K562 (cell line): ENCODE results near the gene ZDHHC17. TPM values are rescaled to one million over a fixed set of nuclear protein-coding genes. Genes with fewer than 3 reads are reported as not detected.

ENCODE experiments used
- ARID2 ChIP-seq: fragments of 450-650 bp; IDR thresholded peaks from 2 replicates; pipeline ENCODE4 v1.6.1; 2017; ENCODE audit warnings: antibody characterized with exemption, mild to moderate bottlenecking
- ATF1 ChIP-seq, 2 experiments: fragments of 450-650 bp in 1 of 2; IDR thresholded peaks; 2 replicates each; pipeline ENCODE4 v1.6.1; 2016; ENCODE audit warnings: missing compliant biosample characterization in 1 of 2, missing genetic modification characterization in 1 of 2
- BCL6 ChIP-seq: fragments of 250-450 bp; sonication (Bioruptor Pico); IDR thresholded peaks from 2 replicates; pipeline ENCODE4 v1.4.0; 2020
- C11orf30 ChIP-seq: fragments of 450-650 bp; IDR thresholded peaks from 2 replicates; pipeline ENCODE4 v1.6.1; 2016; ENCODE audit warnings: low read depth, mild to moderate bottlenecking
- CBFA2T2 ChIP-seq: fragments of 450-650 bp; conservative IDR thresholded peaks from 2 replicates; pipeline ENCODE4 v1.6.1; 2017; ENCODE audit warnings: mild to moderate bottlenecking
- CHAMP1 ChIP-seq: fragments of 450-650 bp; IDR thresholded peaks from 2 replicates; pipeline ENCODE4 v1.6.1; 2016; ENCODE audit warnings: mild to moderate bottlenecking
- DACH1 ChIP-seq: fragments of 450-650 bp; IDR thresholded peaks from 2 replicates; pipeline ENCODE4 v1.6.1; 2018; ENCODE audit not compliant: partially characterized antibody
- ELF1 ChIP-seq: fragments of 200-800 bp; sonication (Bioruptor generic); IDR thresholded peaks from 2 replicates; pipeline ENCODE4 v1.6.1; 2016; ENCODE audit warnings: missing genetic modification characterization, missing compliant biosample characterization
- FOXM1 ChIP-seq, 2 experiments: fragments of 450-650 bp in 1 of 2; sonication (generic) in 1 of 2; formaldehyde crosslinking in 1 of 2; IDR thresholded peaks; 2 replicates each; pipeline versions ENCODE4 v1.6.1 to v1.9.0; 2017 to 2022; ENCODE audit warnings: low read depth in 2 of 2, mild to moderate bottlenecking in 2 of 2, missing genetic modification reagents in 1 of 2, moderate library complexity in 1 of 2
- HDAC8 ChIP-seq: fragments of 450-650 bp; IDR thresholded peaks from 2 replicates; pipeline ENCODE4 v1.6.1; 2016; ENCODE audit warnings: mild to moderate bottlenecking, missing genetic modification characterization, moderate library complexity, missing compliant biosample characterization
- HMG20A ChIP-seq: fragments of 450-650 bp; formaldehyde crosslinking; conservative IDR thresholded peaks from 2 replicates; pipeline ENCODE4 v1.4.0; 2020; ENCODE audit warnings: mild to moderate bottlenecking, mixed read lengths
- HNRNPK ChIP-seq: fragments of 200-400 bp; formaldehyde crosslinking; IDR thresholded peaks from one replicate; pipeline ENCODE4 v1.6.1; 2018; ENCODE audit warnings: mild to moderate bottlenecking, low read depth, low read length; ENCODE audit not compliant: poor library complexity, severe bottlenecking
- NONO ChIP-seq, 2 experiments: fragments of 200-400 bp in 1 of 2; fragments of 450-650 bp in 1 of 2; formaldehyde crosslinking in 1 of 2; IDR thresholded peaks; 2 replicates each; pipeline ENCODE4 v1.6.1; 2017; ENCODE audit warnings: low read depth in 2 of 2, mild to moderate bottlenecking in 2 of 2, moderate library complexity in 2 of 2, low read length in 1 of 2
- NUFIP1 ChIP-seq: fragments of 450-650 bp; IDR thresholded peaks from 2 replicates; pipeline ENCODE4 v1.6.1; 2018; ENCODE audit not compliant: partially characterized antibody
- POLR2G ChIP-seq: fragments of 200-400 bp; formaldehyde crosslinking; IDR thresholded peaks from 2 replicates; pipeline ENCODE4 v1.6.1; 2017; ENCODE audit warnings: low read depth, mild to moderate bottlenecking, antibody characterized with exemption, low read length, moderate library complexity
- SMARCC2 ChIP-seq: fragments of 450-650 bp; IDR thresholded peaks from 2 replicates; pipeline ENCODE4 v1.6.1; 2017; ENCODE audit warnings: antibody characterized with exemption, moderate library complexity, mild to moderate bottlenecking, low read depth
- TAF7 ChIP-seq: fragments of 450-650 bp; IDR thresholded peaks from 2 replicates; pipeline ENCODE4 v1.6.1; 2016; ENCODE audit warnings: missing genetic modification characterization, missing compliant biosample characterization
- TAL1 ChIP-seq: fragments of 450-650 bp; IDR thresholded peaks from 2 replicates; pipeline ENCODE4 v1.6.1; 2016; ENCODE audit warnings: mild to moderate bottlenecking
- TCF7 ChIP-seq: sonication (generic); IDR thresholded peaks from 2 replicates; pipeline ENCODE4 v1.6.1; 2016; ENCODE audit warnings: antibody characterized with exemption, borderline replicate concordance
- YY1 ChIP-seq, 3 experiments: IDR thresholded peaks; 2 replicates each; pipeline ENCODE4 v1.6.1; 2011; ENCODE audit warnings: low read length in 2 of 3, mild to moderate bottlenecking in 2 of 3, moderate library complexity in 2 of 3, borderline replicate concordance in 1 of 3, control low read depth in 1 of 3, low read depth in 1 of 3; ENCODE audit not compliant: insufficient read depth in 3 of 3, insufficient replicate concordance in 2 of 3, control insufficient read depth in 1 of 3, insufficient read length in 1 of 3; ENCODE audit errors: extremely low read depth in 1 of 3
- ZFP1 ChIP-seq: fragments of 450-650 bp; formaldehyde crosslinking; IDR thresholded peaks from 2 replicates; pipeline ENCODE4 v1.4.0; 2020; ENCODE audit warnings: mild to moderate bottlenecking, mixed read lengths
- ZNF197 ChIP-seq: fragments of 200-800 bp; sonication (Bioruptor generic); IDR thresholded peaks from 2 replicates; pipeline ENCODE4 v1.6.1; 2016; ENCODE audit warnings: low read depth, missing genetic modification characterization, missing compliant biosample characterization
- ZNF436 ChIP-seq: fragments of 250-450, 450-650 bp; sonication (Bioruptor Pico); formaldehyde crosslinking; IDR thresholded peaks from 2 replicates; pipeline ENCODE4 v1.7.0; 2020; ENCODE audit warnings: mild to moderate bottlenecking
- ZNF583 ChIP-seq: fragments of 250-450 bp; sonication (Bioruptor Pico); IDR thresholded peaks from 2 replicates; pipeline ENCODE4 v1.4.0; 2020
- polyA plus RNA-seq, 8 experiments: library from polyadenylated mRNA; depleted of rRNA in 4 of 8; stranded (reverse) in 5 of 8; unstranded in 3 of 8; fragments of >200 nt; fragmentation: Nextera tagmentation in 2 of 8; fragmentation: Illumina TruSeq in 1 of 8; extraction: Ambion mirVana in 2 of 8; extraction: Trizol in 1 of 8; gene quantifications; 2 replicates each; pipeline versions ENCODE4 v1.2.1 to v1.2.3, GENCODE V29; 2011 to 2014; ENCODE audit warnings: inconsistent platforms in 1 of 8, missing spikeins in 1 of 8
- total RNA-seq, 7 experiments: library from RNA; depleted of rRNA in 6 of 7; stranded (reverse); fragments of >200 nt in 6 of 7; fragmentation: Illumina TruSeq in 2 of 7; extraction: Trizol in 2 of 7; gene quantifications; 2 replicates each; pipeline versions ENCODE4 v1.2.1 to v1.2.3, GENCODE V29; 2011 to 2021; ENCODE audit warnings: low replicate concordance in 1 of 7
- TF ChIP-seq, protein P1 (sequence below): fragments of 450-650 bp; IDR thresholded peaks from 2 replicates; pipeline ENCODE4 v1.6.1; 2016; ENCODE audit warnings: borderline replicate concordance
- TF ChIP-seq, protein P2 (sequence below): fragments of 450-650 bp; IDR thresholded peaks from 2 replicates; pipeline ENCODE4 v1.6.1; 2016; ENCODE audit warnings: low read depth, mild to moderate bottlenecking, moderate library complexity

Gene ZDHHC17
- total and polyA plus RNA-seq, 9 of the 15 experiments (the other 6 are each of a cell fraction or from before 2014, with no cell fraction given), result 6.7 to 66.0 (median 27.5) TPM

- TF ChIP-seq ZNF197 (CRISPR knock-in tag), result no peak
- no peak for TF ChIP-seq BCL6 (CRISPR knock-in tag)
- no peak for TF ChIP-seq NUFIP1
- TF ChIP-seq TAL1, result peak; percentile 57; the same call in 1 of the 2 replicates
- no peak for TF ChIP-seq ZFP1 (CRISPR knock-in tag)
- no peak for TF ChIP-seq NONO (IDR thresholded peaks at IDR 0.05; ENCODE audit: low read depth in 2 of 2, low read length in 1 of 2)
- no peak for TF ChIP-seq POLR2G
- TF ChIP-seq ARID2, result no peak
- TF ChIP-seq HNRNPK, result no peak
- TF ChIP-seq HMG20A, result no peak
- TF ChIP-seq CHAMP1, result peak; percentile 59; the same call in 1 of the 2 replicates
- TF ChIP-seq C11orf30, result peak; percentile 95
- no peak for TF ChIP-seq ATF1 (CRISPR knock-in tag; IDR thresholded peaks at IDR 0.05)
- no peak for TF ChIP-seq ATF1 (tag; IDR thresholded peaks at IDR 0.05)
- TF ChIP-seq YY1 (IDR thresholded peaks at IDR 0.05; ENCODE audit: borderline replicate concordance in 1 of 3, control insufficient read depth in 1 of 3, extremely low read depth in 1 of 3, insufficient read depth in 3 of 3, insufficient read length in 1 of 3, insufficient replicate concordance in 2 of 3, low read depth in 1 of 3, low read length in 2 of 3), result no peak
- TF ChIP-seq ZNF436, result no peak
- TF ChIP-seq SMARCC2, result no peak; the same call in 1 of the 2 replicates
- peak; percentile 50 for TF ChIP-seq DACH1
- TF ChIP-seq, protein P1, sequence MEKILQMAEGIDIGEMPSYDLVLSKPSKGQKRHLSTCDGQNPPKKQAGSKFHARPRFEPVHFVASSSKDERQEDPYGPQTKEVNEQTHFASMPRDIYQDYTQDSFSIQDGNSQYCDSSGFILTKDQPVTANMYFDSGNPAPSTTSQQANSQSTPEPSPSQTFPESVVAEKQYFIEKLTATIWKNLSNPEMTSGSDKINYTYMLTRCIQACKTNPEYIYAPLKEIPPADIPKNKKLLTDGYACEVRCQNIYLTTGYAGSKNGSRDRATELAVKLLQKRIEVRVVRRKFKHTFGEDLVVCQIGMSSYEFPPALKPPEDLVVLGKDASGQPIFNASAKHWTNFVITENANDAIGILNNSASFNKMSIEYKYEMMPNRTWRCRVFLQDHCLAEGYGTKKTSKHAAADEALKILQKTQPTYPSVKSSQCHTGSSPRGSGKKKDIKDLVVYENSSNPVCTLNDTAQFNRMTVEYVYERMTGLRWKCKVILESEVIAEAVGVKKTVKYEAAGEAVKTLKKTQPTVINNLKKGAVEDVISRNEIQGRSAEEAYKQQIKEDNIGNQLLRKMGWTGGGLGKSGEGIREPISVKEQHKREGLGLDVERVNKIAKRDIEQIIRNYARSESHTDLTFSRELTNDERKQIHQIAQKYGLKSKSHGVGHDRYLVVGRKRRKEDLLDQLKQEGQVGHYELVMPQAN, result no peak
- TF ChIP-seq, protein P2, sequence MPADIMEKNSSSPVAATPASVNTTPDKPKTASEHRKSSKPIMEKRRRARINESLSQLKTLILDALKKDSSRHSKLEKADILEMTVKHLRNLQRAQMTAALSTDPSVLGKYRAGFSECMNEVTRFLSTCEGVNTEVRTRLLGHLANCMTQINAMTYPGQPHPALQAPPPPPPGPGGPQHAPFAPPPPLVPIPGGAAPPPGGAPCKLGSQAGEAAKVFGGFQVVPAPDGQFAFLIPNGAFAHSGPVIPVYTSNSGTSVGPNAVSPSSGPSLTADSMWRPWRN, result no peak
- TF ChIP-seq FOXM1 (IDR thresholded peaks at IDR 0.05; ENCODE audit: low read depth), result no peak
- no peak for TF ChIP-seq FOXM1 (CRISPR knock-in tag; IDR thresholded peaks at IDR 0.05; ENCODE audit: low read depth)
- no peak for TF ChIP-seq ZNF583 (CRISPR knock-in tag)
- TF ChIP-seq TCF7, result no peak
- TF ChIP-seq ELF1 (tag), result no peak
- TF ChIP-seq HDAC8 (tag), result no peak
- no peak for TF ChIP-seq TAF7
- TF ChIP-seq CBFA2T2, result peak; percentile 74
These were observed 17.4 kb downstream of the ZDHHC17 start (continued) for GRCh38 chr12:76781321-76781720.
